Vagina (tissue), 2 donors: ENCODE measurements around the gene NLGN4X.

Source experiments
- POLR2A ChIP-seq, 2 donors: fragments of 450-650 bp; IDR thresholded peaks; one replicate each; pipeline ENCODE4 v1.6.1; 2017; ENCODE audit warnings: antibody characterized with exemption in 2 of 2, mild to moderate bottlenecking in 2 of 2, moderate library complexity in 2 of 2
- POLR2AphosphoS5 ChIP-seq, 2 donors: sonication (generic); formaldehyde crosslinking; IDR thresholded peaks; one replicate each; pipeline ENCODE4 v1.9.0; 2017; ENCODE audit warnings: antibody characterized with exemption in 2 of 2, mild to moderate bottlenecking in 2 of 2, low read depth in 1 of 2; ENCODE audit not compliant: insufficient read depth in 1 of 2

GRCh38 chrX:5857232-5857631 lies 371.4 kb downstream of the NLGN4X start:
- TF ChIP-seq POLR2AphosphoS5 (IDR thresholded peaks at IDR 0.05; ENCODE audit: insufficient read depth in 1 of 2, low read depth in 1 of 2) (no peak), POLR2A (IDR thresholded peaks at IDR 0.05) (no peak)
